PFSK-1 (cell line): ENCODE measurements around the gene TNS1.

Experiments used
- FOXP2 ChIP-seq: optimal IDR thresholded peaks from 2 replicates; pipeline ENCODE3; 2011; ENCODE audit warnings: borderline replicate concordance, control low read depth, inconsistent platforms; ENCODE audit not compliant: insufficient read depth; ENCODE audit errors: extremely low read length, extremely low read depth
- POLR2AphosphoS5 ChIP-seq: IDR thresholded peaks from 2 replicates; pipeline ENCODE4 v1.6.1; 2012; ENCODE audit warnings: low read depth, mild to moderate bottlenecking, control low read depth, low read length, moderate library complexity
- REST ChIP-seq, 2 experiments: IDR thresholded peaks; 2 replicates each; pipeline versions ENCODE4 v1.6.1 to v1.8.0; 2011 to 2012; ENCODE audit warnings: low read depth in 2 of 2, low read length in 2 of 2, control low read depth in 1 of 2, inconsistent platforms in 1 of 2, mild to moderate bottlenecking in 1 of 2, moderate library complexity in 1 of 2; ENCODE audit not compliant: insufficient read depth in 1 of 2
- SIN3A ChIP-seq: IDR thresholded peaks from 2 replicates; pipeline ENCODE4 v1.6.1; 2012; ENCODE audit warnings: mild to moderate bottlenecking, low read length, moderate library complexity, borderline replicate concordance; ENCODE audit not compliant: insufficient read depth
- TAF1 ChIP-seq: IDR thresholded peaks from 2 replicates; pipeline ENCODE4 v1.6.1; 2012; ENCODE audit warnings: low read length, control low read depth, borderline replicate concordance; ENCODE audit not compliant: insufficient read depth

Gene TNS1

GRCh38 chr2:217924346-217924901, 78.4 kb downstream of the TNS1 start:
- TF ChIP-seq POLR2AphosphoS5 (no peak), REST (IDR thresholded peaks at IDR 0.05; ENCODE audit: insufficient read depth in 1 of 2, low read depth in 2 of 2, low read length in 2 of 2) (no peak), FOXP2 (no peak), SIN3A (no peak), TAF1 (no peak)

- TF ChIP-seq REST (IDR thresholded peaks at IDR 0.05; ENCODE audit: insufficient read depth in 1 of 2, low read depth in 2 of 2, low read length in 2 of 2), result no peak
- no peak for TF ChIP-seq POLR2AphosphoS5
- no peak for TF ChIP-seq SIN3A
- TF ChIP-seq TAF1, result no peak
- no peak for TF ChIP-seq FOXP2
Measured at GRCh38 chr2:217923007-217923686, 79.6 kb downstream of the TNS1 start.

GRCh38 chr2:217922101-217923006, 80.4 kb downstream of the TNS1 start:
- no peak for TF ChIP-seq TAF1
- no peak for TF ChIP-seq SIN3A
- no peak for TF ChIP-seq FOXP2
- no peak for TF ChIP-seq POLR2AphosphoS5
- TF ChIP-seq REST (IDR thresholded peaks at IDR 0.05; ENCODE audit: insufficient read depth in 1 of 2, low read depth in 2 of 2, low read length in 2 of 2), result no peak

- no peak for TF ChIP-seq REST (IDR thresholded peaks at IDR 0.05; ENCODE audit: insufficient read depth in 1 of 2, low read depth in 2 of 2, low read length in 2 of 2)
- no peak for TF ChIP-seq POLR2AphosphoS5
- TF ChIP-seq FOXP2, result no peak
Measured at GRCh38 chr2:217920879-217921603, 81.8 kb downstream of the TNS1 start.
